Endothelial cell of umbilical vein (primary cell): ENCODE results near the gene LSR. TPM values are rescaled to one million over a fixed set of nuclear protein-coding genes. Genes with fewer than 3 reads are reported as not detected.

ENCODE experiments used
- BruUV-seq: library from RNA; stranded (reverse); fragments of 400-500 nt; replicated peaks from 2 replicates; lab custom pipeline; 2021; lab: Mats Ljungman, UMichigan
- CTCF ChIA-PET: fragments of 300-600, 350-600 bp; sonication (Branson Sonifier 250); formaldehyde crosslinking; loops from one replicate; lab custom pipeline; 2021; ENCODE audit warnings: antibody characterized with exemption, inconsistent platforms; lab: Charles Lee
- POLR2A ChIA-PET: fragments of 300-600, 350-600 bp; sonication (Branson Sonifier 250); formaldehyde crosslinking; loops from one replicate; lab custom pipeline; 2021; ENCODE audit warnings: antibody characterized with exemption, inconsistent platforms; lab: Charles Lee
- DNase-seq: peaks from one replicate; pipeline ENCODE4 v3.0.0-alpha.2; 2011; ENCODE audit warnings: low read depth, low spot score
- FAIRE-seq: peaks from 2 replicates; lab custom pipeline; 2011; peaks lifted over from hg19 to GRCh38; lab: Jason Lieb, UNC
- H2AFZ ChIP-seq: 2 replicates; pipeline ENCODE4 v1.6.0; 2012; ENCODE audit warnings: low read depth, low read length, control low read depth, inconsistent platforms
- H3K27ac ChIP-seq: 2 replicates; pipeline ENCODE4 v1.5.1; 2011; ENCODE audit warnings: low read depth, mild to moderate bottlenecking, control low read depth, low read length, moderate library complexity; ENCODE audit not compliant: insufficient read depth
- H3K27me3 ChIP-seq, 2 experiments: 2 replicates each; pipeline versions ENCODE4 v1.6.0 to v1.6.1; 2011; ENCODE audit warnings: low read length in 2 of 2, mixed read lengths in 1 of 2; ENCODE audit not compliant: control insufficient read depth in 2 of 2, insufficient read depth in 2 of 2
- H3K36me3 ChIP-seq, 2 experiments: 2 replicates in 1 of 2; 3 replicates in 1 of 2; pipeline ENCODE4 v1.5.1; 2011; ENCODE audit warnings: low read length in 2 of 2, mild to moderate bottlenecking in 1 of 2, moderate library complexity in 1 of 2; ENCODE audit not compliant: control insufficient read depth in 2 of 2, insufficient read depth in 2 of 2; ENCODE audit errors: extremely low read depth in 1 of 2
- H3K4me1 ChIP-seq: 3 replicates; pipeline ENCODE4 v1.5.1; 2011; ENCODE audit warnings: mild to moderate bottlenecking, low read length; ENCODE audit not compliant: control insufficient read depth, insufficient read depth; ENCODE audit errors: extremely low read depth
- H3K4me2 ChIP-seq: 2 replicates; pipeline ENCODE4 v1.6.1; 2011; ENCODE audit warnings: low read length, control low read depth, mixed read lengths; ENCODE audit not compliant: insufficient read depth
- H3K4me3 ChIP-seq, 3 experiments: fragments of 200-600 bp in 1 of 3; sonication (generic), shearing (Covaris generic) in 1 of 3; replicated peaks in 1 of 3; 2 replicates each; pipeline ENCODE4 v1.5.1; 2011 to 2016; ENCODE audit warnings: control low read depth in 3 of 3, low read length in 3 of 3, mild to moderate bottlenecking in 2 of 3, inconsistent platforms in 1 of 3, low read depth in 1 of 3, moderate library complexity in 1 of 3; ENCODE audit not compliant: insufficient read depth in 1 of 3
- H3K79me2 ChIP-seq: 2 replicates; pipeline ENCODE4 v1.6.0; 2012; ENCODE audit warnings: low read length, inconsistent platforms; ENCODE audit not compliant: control insufficient read depth, insufficient read depth
- H3K9ac ChIP-seq: replicated peaks from 2 replicates; pipeline ENCODE3; 2011; ENCODE audit warnings: low read length, control low read depth; ENCODE audit not compliant: insufficient read depth; ENCODE audit errors: extremely low read depth
- H3K9me1 ChIP-seq: replicated peaks from 3 replicates; pipeline ENCODE4 v1.6.0; 2011; ENCODE audit warnings: mild to moderate bottlenecking, low read length; ENCODE audit not compliant: control insufficient read depth, insufficient read depth; ENCODE audit errors: extremely low read depth
- H3K9me3 ChIP-seq: replicated peaks from 2 replicates; pipeline ENCODE4 v1.5.1; 2012; ENCODE audit warnings: low read length, inconsistent platforms; ENCODE audit not compliant: control insufficient read depth, insufficient read depth
- H4K20me1 ChIP-seq: replicated peaks from 2 replicates; pipeline ENCODE3; 2011; ENCODE audit warnings: mild to moderate bottlenecking, low read length; ENCODE audit not compliant: control insufficient read depth, insufficient read depth; ENCODE audit errors: extremely low read depth
- EZH2 ChIP-seq: IDR thresholded peaks from 2 replicates; pipeline ENCODE4 v1.6.1; 2012; ENCODE audit warnings: borderline replicate concordance, low read depth, mild to moderate bottlenecking, moderate library complexity, low read length, inconsistent platforms; ENCODE audit not compliant: severe bottlenecking
- FOS ChIP-seq: IDR thresholded peaks from 2 replicates; pipeline ENCODE4 v1.6.1; 2011; ENCODE audit warnings: mild to moderate bottlenecking, low read length, moderate library complexity, borderline replicate concordance; ENCODE audit not compliant: insufficient read depth
- GATA2 ChIP-seq: IDR thresholded peaks from 2 replicates; pipeline ENCODE4 v1.7.0; 2011; ENCODE audit warnings: low read depth, mild to moderate bottlenecking, moderate library complexity, mixed read lengths, low read length; ENCODE audit not compliant: insufficient read length, insufficient read depth
- JUN ChIP-seq: IDR thresholded peaks from 2 replicates; pipeline ENCODE4 v1.6.1; 2011; ENCODE audit warnings: borderline replicate concordance, low read depth; ENCODE audit not compliant: insufficient read length, insufficient read depth
- MYC ChIP-seq: IDR thresholded peaks from one replicate; pipeline ENCODE4 v1.6.1; 2011; ENCODE audit warnings: mild to moderate bottlenecking, low read depth, low read length
- POLR2A ChIP-seq: IDR thresholded peaks from 2 replicates; pipeline ENCODE4 v1.6.1; 2012; ENCODE audit warnings: low read depth, mild to moderate bottlenecking, control low read depth, low read length
- POLR2AphosphoS5 ChIP-seq: IDR thresholded peaks from 2 replicates; pipeline ENCODE4 v1.6.1; 2012; ENCODE audit warnings: low read depth, mild to moderate bottlenecking, control low read depth, low read length, moderate library complexity; ENCODE audit not compliant: insufficient read depth
- dilution Hi-C: fragments of 300-500 bp; cut with MboI; formaldehyde crosslinking; loops from one replicate; pipeline ENCODE4 v1.15.0; 2019; ENCODE audit warnings: low sequenced_read_pairs; ENCODE audit not compliant: extremely low pct_ligation_motif_present
- intact Hi-C: fragments of 100-400 bp; cut with micrococcal nuclease; formaldehyde crosslinking; loops from one replicate; pipeline ENCODE4 v1.10.0; 2022
- polyA plus RNA-seq, 4 experiments: library from polyadenylated mRNA; depleted of rRNA in 3 of 4; stranded (reverse) in 3 of 4; unstranded in 1 of 4; fragments of >200 nt; gene quantifications; 2 replicates each; pipeline versions ENCODE4 v1.2.1 to v1.2.3, GENCODE V29; 2011 to 2012; ENCODE audit warnings: missing spikeins in 1 of 4
- total RNA-seq: library from RNA; stranded (reverse); gene quantifications from 2 replicates; pipeline ENCODE4 v1.2.3, GENCODE V29; 2021
- TF ChIP-seq, protein P1 (sequence below), 2 donors: IDR thresholded peaks; 1 replicate in 1 of 2; 2 replicates in 1 of 2; pipeline ENCODE4 v1.5.1; 2011; ENCODE audit warnings: low read length in 2 of 2, mild to moderate bottlenecking in 2 of 2, moderate library complexity in 2 of 2, control low read depth in 1 of 2, inconsistent platforms in 1 of 2, low read depth in 1 of 2; ENCODE audit not compliant: insufficient read depth in 1 of 2; ENCODE audit errors: extremely low read depth in 1 of 2
- TF ChIP-seq, protein P2 (sequence below): IDR thresholded peaks from 2 replicates; pipeline ENCODE4 v1.6.1; 2011; ENCODE audit not compliant: insufficient read depth, insufficient read length

LSR gene
- total and polyA plus RNA-seq, 2 donors (not counting 3 experiments of a cell fraction or from before 2014, with no cell fraction given) = 0.76 to 1.0 TPM

GRCh38 chr19:35311901-35312665 is 63.3 kb downstream of the LSR start:
- Histone ChIP-seq H3K9me3 (no peaks in the 10 kb centered on the region), H3K36me3 (no peaks in the 10 kb centered on the region), H4K20me1 (no peaks in the 10 kb centered on the region), H3K4me2 (no peak overlapping the region), H3K4me3 (no peak overlapping the region), H3K27me3 (no peaks in the 10 kb centered on the region), H3K79me2 (no peaks in the 10 kb centered on the region), H3K27ac (no peak overlapping the region), H3K4me1 (no peaks in the 10 kb centered on the region), H3K9ac (no peak overlapping the region), H2AFZ (no peak overlapping the region), H3K9me1 (no peaks in the 10 kb centered on the region)
- ChIA-PET POLR2A (no interaction called here), CTCF (interaction anchor here (0.9 kb wide), 1 partner anchor 18 kb away, joined by 3 read pairs; no protein-coding TSS in a partner anchor)
- intact Hi-C loops (no loop called here), dilution Hi-C loops (no loop called here)
- BruUV-seq = no TSS peak
- TF ChIP-seq FOS (no peak), GATA2 (no peak), MYC (no peak), JUN (no peak), POLR2AphosphoS5 (no peak), POLR2A (no peak), EZH2 (no peak)
- TF ChIP-seq, protein P1, sequence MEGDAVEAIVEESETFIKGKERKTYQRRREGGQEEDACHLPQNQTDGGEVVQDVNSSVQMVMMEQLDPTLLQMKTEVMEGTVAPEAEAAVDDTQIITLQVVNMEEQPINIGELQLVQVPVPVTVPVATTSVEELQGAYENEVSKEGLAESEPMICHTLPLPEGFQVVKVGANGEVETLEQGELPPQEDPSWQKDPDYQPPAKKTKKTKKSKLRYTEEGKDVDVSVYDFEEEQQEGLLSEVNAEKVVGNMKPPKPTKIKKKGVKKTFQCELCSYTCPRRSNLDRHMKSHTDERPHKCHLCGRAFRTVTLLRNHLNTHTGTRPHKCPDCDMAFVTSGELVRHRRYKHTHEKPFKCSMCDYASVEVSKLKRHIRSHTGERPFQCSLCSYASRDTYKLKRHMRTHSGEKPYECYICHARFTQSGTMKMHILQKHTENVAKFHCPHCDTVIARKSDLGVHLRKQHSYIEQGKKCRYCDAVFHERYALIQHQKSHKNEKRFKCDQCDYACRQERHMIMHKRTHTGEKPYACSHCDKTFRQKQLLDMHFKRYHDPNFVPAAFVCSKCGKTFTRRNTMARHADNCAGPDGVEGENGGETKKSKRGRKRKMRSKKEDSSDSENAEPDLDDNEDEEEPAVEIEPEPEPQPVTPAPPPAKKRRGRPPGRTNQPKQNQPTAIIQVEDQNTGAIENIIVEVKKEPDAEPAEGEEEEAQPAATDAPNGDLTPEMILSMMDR (IDR thresholded peaks at IDR 0.05; ENCODE audit: extremely low read depth in 1 of 2, insufficient read depth in 1 of 2, low read depth in 1 of 2, low read length in 2 of 2) = no peak
- TF ChIP-seq, protein P2, sequence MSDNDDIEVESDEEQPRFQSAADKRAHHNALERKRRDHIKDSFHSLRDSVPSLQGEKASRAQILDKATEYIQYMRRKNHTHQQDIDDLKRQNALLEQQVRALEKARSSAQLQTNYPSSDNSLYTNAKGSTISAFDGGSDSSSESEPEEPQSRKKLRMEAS = no peak
- FAIRE-seq = no peak
- no peak for DNase-seq
